IPS DF 4.7 (cell line): Measurements from ENCODE around the gene WDR31.
"Not testable (repeated sequence)": the region's sequence is repeated elsewhere in the genome, so short reads cannot be mapped to it uniquely, and the experiment has no call there.

Source experiments
- DNase-seq: peaks from one replicate; pipeline ENCODE4 v3.0.0-alpha.2; 2013; ENCODE audit warnings: low spot score; ENCODE audit errors: extremely low read depth

Gene WDR31

GRCh38 chr9:113368982-113369854, 29.1 kb upstream of the WDR31 start:
- no peak for DNase-seq

- no peak for DNase-seq
These were observed 28.4 kb upstream of the WDR31 start for GRCh38 chr9:113368348-113368981.

GRCh38 chr9:113365652-113366051, 25.6 kb upstream of the WDR31 start:
- not testable (repeated sequence) for DNase-seq

GRCh38 chr9:113364951-113365350, 24.9 kb upstream of the WDR31 start:
- DNase-seq, result no peak

- no peak for DNase-seq
These were observed 23.3 kb upstream of the WDR31 start for GRCh38 chr9:113363336-113363735.

GRCh38 chr9:113361304-113362018, 21.4 kb upstream of the WDR31 start:
- DNase-seq, result no peak

GRCh38 chr9:113360242-113360842, 20.3 kb upstream of the WDR31 start:
- DNase-seq, result no peak

GRCh38 chr9:113359385-113359784, 19.3 kb upstream of the WDR31 start:
- DNase-seq, result no peak

- DNase-seq, result no peak
These were observed 16.7 kb upstream of the WDR31 start for GRCh38 chr9:113356686-113357292.

GRCh38 chr9:113355040-113355596, 15.0 kb upstream of the WDR31 start:
- DNase-seq, result no peak

GRCh38 chr9:113352411-113352810, 12.3 kb upstream of the WDR31 start:
- DNase-seq, result no peak

- no peak for DNase-seq
These were observed 11.9 kb upstream of the WDR31 start for GRCh38 chr9:113352006-113352405.

GRCh38 chr9:113350937-113351336, 10.9 kb upstream of the WDR31 start:
- DNase-seq, result no peak

- no peak for DNase-seq
These were observed 10.1 kb upstream of the WDR31 start for GRCh38 chr9:113350107-113350661.

- no peak for DNase-seq
These were observed 9.5 kb upstream of the WDR31 start, which contains the start of gene BSPRY for GRCh38 chr9:113349445-113350094. Gene BSPRY (plus strand): TSS chr9:113349541. CDS start chr9:113349580, 39 bp downstream.

GRCh38 chr9:113349066-113349444, 9.0 kb upstream of the WDR31 start:
- DNase-seq, result no peak

GRCh38 chr9:113348437-113348836, 8.4 kb upstream of the WDR31 start:
- DNase-seq, result no peak

- DNase-seq, result no peak
These were observed 5.6 kb upstream of the WDR31 start for GRCh38 chr9:113345671-113346070.

- no peak for DNase-seq
These were observed 5.1 kb upstream of the WDR31 start for GRCh38 chr9:113345190-113345589.

GRCh38 chr9:113343732-113344231, 3.7 kb upstream of the WDR31 start:
- no peak for DNase-seq
